HG03442 (cell line): ENCODE results near the gene DHX40.
"Not testable (repeated sequence)": the region's sequence is repeated elsewhere in the genome, so short reads cannot be mapped to it uniquely, and the experiment has no call there.

Source experiments
- ATAC-seq: cut with Tn5 transposase; IDR thresholded peaks from one replicate; pipeline ENCODE4 v1.9.1; 2021; ENCODE audit warnings: mild to moderate bottlenecking, moderate library complexity; ENCODE audit not compliant: unreplicated experiment

DHX40 gene

GRCh38 chr17:59627274-59627673 lies 61.9 kb downstream of the DHX40 start:
- no peak for ATAC-seq

GRCh38 chr17:59627770-59628171 lies 62.4 kb downstream of the DHX40 start:
- no peak for ATAC-seq

- ATAC-seq: no peak
Observed at GRCh38 chr17:59629174-59629573, 63.8 kb downstream of the DHX40 start.

- no peak for ATAC-seq
Observed at GRCh38 chr17:59631276-59631675, 65.9 kb downstream of the DHX40 start.

GRCh38 chr17:59632398-59632797 lies 67.0 kb downstream of the DHX40 start:
- no peak for ATAC-seq

GRCh38 chr17:59633658-59634359 lies 68.4 kb downstream of the DHX40 start:
- no peak for ATAC-seq

- ATAC-seq: no peak
Observed at GRCh38 chr17:59634632-59635541, 69.5 kb downstream of the DHX40 start.

- ATAC-seq: no peak
Observed at GRCh38 chr17:59637611-59638310, 72.4 kb downstream of the DHX40 start.

- ATAC-seq: no peak
Observed at GRCh38 chr17:59638553-59638952, 73.1 kb downstream of the DHX40 start.

GRCh38 chr17:59641799-59642484 lies 76.5 kb downstream of the DHX40 start:
- ATAC-seq: peak; percentile 83

GRCh38 chr17:59642565-59642964 lies 77.2 kb downstream of the DHX40 start:
- ATAC-seq: no peak

GRCh38 chr17:59643159-59644140 lies 78.0 kb downstream of the DHX40 start:
- no peak for ATAC-seq

GRCh38 chr17:59647288-59647687 lies 81.9 kb downstream of the DHX40 start:
- ATAC-seq: no peak

GRCh38 chr17:59649886-59650285 lies 84.5 kb downstream of the DHX40 start:
- no peak for ATAC-seq

GRCh38 chr17:59650642-59651041 lies 85.2 kb downstream of the DHX40 start:
- ATAC-seq: no peak

- ATAC-seq: no peak
Observed at GRCh38 chr17:59651346-59651745, 85.9 kb downstream of the DHX40 start.

- no peak for ATAC-seq
Observed at GRCh38 chr17:59652119-59652518, 86.7 kb downstream of the DHX40 start.

GRCh38 chr17:59656624-59657023 lies 91.2 kb downstream of the DHX40 start:
- not testable (repeated sequence) for ATAC-seq
